GM23248 (cell line): ENCODE data around the gene NASP. TPM values are rescaled to one million over a fixed set of nuclear protein-coding genes. Genes with fewer than 3 reads are reported as not detected.

ENCODE experiments used
- DNase-seq: peaks from one replicate; pipeline ENCODE4 v3.0.0-alpha.2; 2015
- H2AFZ ChIP-seq: fragments of 200-600 bp; sonication (generic); 2 replicates; pipeline ENCODE4 v1.6.1; 2016; ENCODE audit warnings: antibody characterized with exemption
- H3F3A ChIP-seq: fragments of 200-600 bp; sonication (generic); 2 replicates; pipeline ENCODE4 v1.6.1; 2016; ENCODE audit warnings: mild to moderate bottlenecking, antibody characterized with exemption, mixed run types; ENCODE audit not compliant: insufficient read depth
- H3K27ac ChIP-seq: fragments of 200-600 bp; sonication (generic); 2 replicates; pipeline ENCODE4 v1.5.1; 2016; ENCODE audit warnings: mild to moderate bottlenecking
- H3K27me3 ChIP-seq: fragments of 200-600 bp; sonication (generic); replicated peaks from 2 replicates; pipeline ENCODE4 v1.6.1; 2016; ENCODE audit warnings: mild to moderate bottlenecking; ENCODE audit not compliant: insufficient read depth
- H3K36me3 ChIP-seq: fragments of 200-600 bp; sonication (generic); 2 replicates; pipeline ENCODE4 v1.6.1; 2016; ENCODE audit warnings: low read depth, mild to moderate bottlenecking
- H3K4me1 ChIP-seq: fragments of 200-600 bp; sonication (generic); 2 replicates; pipeline ENCODE4 v1.6.1; 2016; ENCODE audit warnings: mild to moderate bottlenecking; ENCODE audit not compliant: insufficient read depth
- H3K4me2 ChIP-seq: fragments of 200-600 bp; sonication (generic); one replicate; pipeline ENCODE4 v1.6.1; 2016; ENCODE audit warnings: mild to moderate bottlenecking; ENCODE audit not compliant: unreplicated experiment
- H3K4me3 ChIP-seq: fragments of 200-600 bp; sonication (generic); 2 replicates; pipeline ENCODE4 v1.5.1; 2016; ENCODE audit warnings: mild to moderate bottlenecking
- H3K79me2 ChIP-seq: fragments of 200-600 bp; sonication (generic); 2 replicates; pipeline ENCODE4 v1.6.1; 2016; ENCODE audit warnings: mild to moderate bottlenecking; ENCODE audit not compliant: insufficient read depth
- H3K9ac ChIP-seq: fragments of 200-600 bp; sonication (generic); 2 replicates; pipeline ENCODE4 v1.6.1; 2016; ENCODE audit warnings: mild to moderate bottlenecking
- H3K9me2 ChIP-seq: fragments of 200-600 bp; sonication (generic); 2 replicates; pipeline ENCODE4 v1.6.1; 2016; ENCODE audit warnings: mixed run types, mild to moderate bottlenecking, moderate library complexity; ENCODE audit not compliant: insufficient read depth
- H3K9me3 ChIP-seq: fragments of 200-600 bp; sonication (generic); one replicate; pipeline ENCODE4 v1.6.1; 2017; ENCODE audit warnings: low read depth
- H4K20me1 ChIP-seq: fragments of 200-600 bp; sonication (generic); 2 replicates; pipeline ENCODE4 v1.6.0; 2016; ENCODE audit not compliant: insufficient read depth
- EZH2 ChIP-seq: fragments of 200-600 bp; sonication (generic); IDR thresholded peaks from 2 replicates; pipeline ENCODE4 v1.6.1; 2018; ENCODE audit warnings: antibody characterized with exemption, mild to moderate bottlenecking; ENCODE audit not compliant: insufficient read depth, poor library complexity, severe bottlenecking
- EZH2phosphoT487 ChIP-seq: fragments of 200-600 bp; sonication (generic); IDR thresholded peaks from 2 replicates; pipeline ENCODE4 v1.6.1; 2018; ENCODE audit warnings: antibody characterized with exemption, moderate library complexity, mild to moderate bottlenecking, low read depth; ENCODE audit not compliant: insufficient read depth
- WGBS, 2 experiments: methylation state at CpG; one replicate each; pipeline ENCODE4 v1.1.6; 2015 to 2017; ENCODE audit warnings: low lambda C conversion rate in 2 of 2, low coverage in 1 of 2; ENCODE audit errors: missing lambda C conversion rate in 2 of 2; 5-methylcytosine and 5-hydroxymethylcytosine counted together
- in situ Hi-C: fragments of 300-500 bp; cut with MboI; formaldehyde crosslinking; loops from 2 replicates; pipeline ENCODE4 v1.15.0; 2020
- polyA plus RNA-seq: library from polyadenylated mRNA; unstranded; fragments of >200 nt; fragmentation: Nextera tagmentation; extraction: Ambion mirVana; gene quantifications from 2 replicates; pipeline ENCODE4 v1.2.1, GENCODE V29; 2016
- total RNA-seq: library from RNA; depleted of rRNA; stranded (reverse); fragments of >200 nt; shearing (Covaris generic); gene quantifications from 2 replicates; pipeline ENCODE4 v1.2.3, GENCODE V29; 2014

The NASP gene
- total and polyA plus RNA-seq, 2 experiments from 2014 or later, result 30.3 to 39.1 TPM

DNA sequence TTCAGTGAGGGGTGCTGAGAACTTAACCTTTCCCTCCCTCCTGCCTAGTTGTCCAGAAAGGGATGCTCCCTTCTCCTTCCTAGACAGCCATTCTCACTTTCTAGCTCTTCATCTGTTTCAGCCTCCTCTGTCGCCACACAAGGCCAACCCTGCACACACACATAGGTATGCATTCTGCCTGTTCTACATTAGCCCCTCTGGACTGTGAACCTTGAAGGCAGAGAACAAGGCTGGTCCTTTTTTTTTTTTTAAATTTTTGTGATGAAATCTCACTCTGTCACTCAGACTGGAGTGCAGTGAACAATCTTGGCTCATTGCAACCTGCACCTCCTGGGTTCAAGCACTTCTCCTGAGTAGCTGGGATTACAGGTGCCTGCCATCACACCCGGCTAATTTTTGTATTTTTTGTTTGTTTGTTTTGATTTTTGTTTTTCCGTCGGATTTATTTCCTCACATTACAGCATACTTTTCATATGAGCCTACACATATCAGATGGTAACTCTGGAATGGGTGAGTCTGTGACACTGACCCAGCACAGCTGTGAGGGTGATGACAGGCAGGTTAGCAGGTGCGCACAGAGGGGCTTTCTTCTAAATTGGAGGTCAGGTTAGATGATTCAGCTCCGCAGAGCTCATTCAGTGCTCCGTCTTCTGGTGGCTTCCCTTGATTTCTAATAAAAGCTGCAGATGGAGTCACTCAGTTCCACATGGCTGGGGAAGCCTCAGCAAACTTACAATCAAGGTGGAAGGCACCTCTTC lies 38.1 kb upstream of the NASP start:
- Histone ChIP-seq H3K9me2 (no peaks in the 10 kb centered on the region), H4K20me1 (no peaks in the 10 kb centered on the region), H3K27me3 (no peaks in the 10 kb centered on the region), H2AFZ (0 out of 2 replicates have a peak overlapping the region, but pooled peaks have one; percentile 26), H3K9me3 (no peaks in the 10 kb centered on the region), H3K27ac (no peak overlapping the region), H3K4me1 (no peaks in the 10 kb centered on the region), H3K79me2 (peaks cover under 1% of the 10 kb centered on the region; the same call in 1 of the 2 replicates), H3K4me3 (no peak overlapping the region), H3F3A (no peaks in the 10 kb centered on the region), H3K9ac (no peak overlapping the region), H3K36me3 (no peaks in the 10 kb centered on the region), H3K4me2 (no peak overlapping the region)
- 79 to 87% methylated on average over 7 of the region's 7 CpGs for WGBS, 2 experiments
- in situ Hi-C loops, result no loop called here
- no peak for DNase-seq
- TF ChIP-seq EZH2 (no peak), EZH2phosphoT487 (no peak)

DNA sequence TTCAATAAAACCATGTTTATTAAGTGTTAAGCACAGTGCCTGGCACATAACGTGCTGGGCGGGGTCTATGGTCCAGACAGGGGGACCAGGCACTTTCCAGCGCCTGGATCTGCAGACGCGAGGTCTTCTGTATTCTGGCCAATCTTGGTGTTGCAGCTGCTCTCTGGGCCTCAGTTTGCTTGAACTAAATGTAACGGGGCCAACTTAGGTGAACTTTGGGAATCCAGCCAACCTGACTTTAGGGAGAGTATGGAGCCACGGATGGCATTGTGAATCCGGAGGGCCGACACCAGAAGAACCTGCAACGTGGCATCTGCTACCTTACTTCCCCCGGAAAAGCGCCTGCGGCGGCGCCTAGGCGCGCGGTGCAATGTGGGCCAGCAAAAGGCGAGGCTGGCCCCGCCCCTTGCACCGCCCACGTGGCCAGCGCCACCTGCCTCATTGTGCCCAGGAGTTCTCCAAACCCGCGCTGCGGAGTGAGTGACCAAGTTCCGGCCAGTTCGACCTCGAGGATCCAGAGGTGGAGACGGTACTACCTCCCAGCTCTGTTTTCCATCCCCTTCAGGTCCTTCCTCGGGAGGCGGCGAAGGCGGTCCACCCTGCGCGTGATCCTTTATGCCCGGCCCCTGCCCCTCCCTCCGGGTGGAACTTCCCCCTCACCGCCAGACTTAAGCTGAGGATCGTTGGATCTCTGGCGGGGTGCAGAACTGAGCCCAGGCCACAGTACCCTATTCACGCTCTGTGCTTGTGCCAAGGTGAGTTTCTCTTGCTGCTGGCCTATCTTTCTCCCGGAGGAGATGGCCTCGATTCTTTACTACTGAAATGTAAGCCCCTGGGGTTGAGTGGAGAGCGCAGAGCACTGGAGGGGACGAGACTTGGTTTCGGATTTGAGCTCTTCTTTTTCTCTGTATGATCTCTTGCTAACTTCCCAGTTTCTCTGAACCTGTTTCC lies 33.2 kb upstream of the NASP start, which contains the start of gene AKR1A1:
Gene AKR1A1, plus strand, starts transcription at position 426 of the 951 bp plus-strand sequence. CDS start 10,969 bp downstream, outside the sequence.
- no peaks in the 10 kb centered on the region for H3K9me2 ChIP-seq
- TF ChIP-seq EZH2 (no peak), EZH2phosphoT487 (no peak)
- peak within 1 kb of the TSS; percentile 91 for H3K27ac ChIP-seq
- peak within 1 kb of the TSS; percentile 99 for H3K4me3 ChIP-seq
- no peaks in the 10 kb centered on the region for H3K9me3 ChIP-seq
- peak within 1 kb of the TSS; percentile 94 for H2AFZ ChIP-seq
- 0 out of 2 replicates have a peak, but pooled peaks cover 3% of the 10 kb centered on the region for H3K36me3 ChIP-seq
- in situ Hi-C loops, result no loop called here
- no peaks in the 10 kb centered on the region for H3F3A ChIP-seq
- peak within 1 kb of the TSS; percentile 86 for H3K9ac ChIP-seq
- H3K4me1 ChIP-seq, result no peaks in the 10 kb centered on the region
- H3K79me2 ChIP-seq, result peaks cover 42% of the 10 kb centered on the region
- H4K20me1 ChIP-seq, result no peaks in the 10 kb centered on the region
- DNase-seq, result peak; percentile 94
- WGBS, 2 experiments, result 1 to 2% methylated on average over 43 to 47 of the region's 47 CpGs
- no peaks in the 10 kb centered on the region for H3K27me3 ChIP-seq
- peak within 1 kb of the TSS; percentile 75 for H3K4me2 ChIP-seq

DNA sequence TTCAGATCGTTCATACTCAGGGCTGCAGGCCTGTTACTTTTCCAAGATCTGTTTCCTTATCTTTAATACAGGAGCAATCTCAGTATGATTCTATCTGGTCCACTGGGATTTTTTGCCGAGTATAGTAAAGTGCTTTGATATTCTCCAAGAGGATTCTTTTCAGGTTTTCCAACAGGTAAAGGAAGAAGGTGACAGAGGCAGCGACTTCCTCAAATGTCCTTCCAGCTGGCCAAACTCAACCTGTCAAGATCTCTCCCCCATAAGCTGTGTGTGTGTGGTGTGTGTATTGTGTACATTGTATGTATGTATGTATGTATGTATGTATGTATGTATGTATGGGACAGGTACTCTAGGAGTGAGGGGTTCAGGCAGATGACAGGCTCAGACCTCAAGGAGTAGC lies 32.2 kb upstream of the NASP start:
- Histone ChIP-seq H3K4me3 (peak overlapping the region; percentile 99), H3K9me2 (no peaks in the 10 kb centered on the region), H2AFZ (peak overlapping the region; percentile 94; the same call in 1 of the 2 replicates), H3K9ac (peak overlapping the region; percentile 86), H3F3A (no peaks in the 10 kb centered on the region), H3K9me3 (no peaks in the 10 kb centered on the region), H3K79me2 (peaks cover 50% of the 10 kb centered on the region), H3K27me3 (no peaks in the 10 kb centered on the region), H3K36me3 (0 out of 2 replicates have a peak, but pooled peaks cover 3% of the 10 kb centered on the region), H3K4me1 (no peaks in the 10 kb centered on the region), H3K4me2 (peak overlapping the region; percentile 75), H3K27ac (no peak overlapping the region), H4K20me1 (no peaks in the 10 kb centered on the region)
- in situ Hi-C loops, result no loop called here
- WGBS, 2 experiments, result 0 to 2% methylated on average over 3 of the region's 3 CpGs
- no peak for TF ChIP-seq EZH2
- TF ChIP-seq EZH2phosphoT487, result no peak
- DNase-seq, result no peak

DNA sequence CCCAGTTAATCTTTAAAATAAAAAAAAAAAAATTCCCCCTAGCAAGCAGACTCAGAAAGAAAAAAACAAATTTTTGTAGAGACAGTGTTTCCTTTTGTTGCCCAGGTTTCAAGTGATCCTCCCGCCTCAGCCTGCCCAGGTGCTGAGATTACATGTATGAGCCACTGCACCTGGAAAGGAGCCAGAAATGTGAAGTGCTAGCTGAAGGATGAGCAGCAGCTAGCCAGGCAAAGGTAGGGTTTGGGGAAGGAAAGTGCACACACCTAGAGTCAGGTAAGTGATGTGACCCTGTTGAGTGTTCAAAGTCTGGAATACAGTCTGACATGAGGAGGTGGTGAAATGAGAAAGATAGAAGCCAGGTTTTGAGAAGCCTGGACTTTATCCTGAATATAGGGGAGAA lies 31.5 kb upstream of the NASP start:
- no peaks in the 10 kb centered on the region for H3K9me3 ChIP-seq
- H4K20me1 ChIP-seq, result no peaks in the 10 kb centered on the region
- peak overlapping the region; percentile 99 for H3K4me3 ChIP-seq
- TF ChIP-seq EZH2phosphoT487, result no peak
- TF ChIP-seq EZH2, result no peak
- H3K79me2 ChIP-seq, result peaks cover 50% of the 10 kb centered on the region
- 0 out of 2 replicates have a peak overlapping the region, but pooled peaks have one; percentile 86 for H3K9ac ChIP-seq
- H3K27me3 ChIP-seq, result no peaks in the 10 kb centered on the region
- no peaks in the 10 kb centered on the region for H3K9me2 ChIP-seq
- H3K4me1 ChIP-seq, result no peaks in the 10 kb centered on the region
- 0 out of 2 replicates have a peak, but pooled peaks cover 3% of the 10 kb centered on the region for H3K36me3 ChIP-seq
- no peaks in the 10 kb centered on the region for H3F3A ChIP-seq
- H3K4me2 ChIP-seq, result peak overlapping the region; percentile 75
- in situ Hi-C loops, result no loop called here
- H2AFZ ChIP-seq, result no peak overlapping the region
- H3K27ac ChIP-seq, result no peak overlapping the region
- WGBS, 2 experiments, result 93 to 100% methylated on average over 1 of the region's 1 CpG
- DNase-seq, result no peak
